GM13976 (cell line): ENCODE data around the gene TENM4.

Experiments used
- DNase-seq: peaks from one replicate; pipeline ENCODE4 v3.0.0; 2012; ENCODE audit warnings: low spot score
- in situ Hi-C: fragments of 300-500 bp; cut with MboI; formaldehyde crosslinking; loops from one replicate; pipeline ENCODE4 v1.12.0; 2022; ENCODE audit warnings: low sequenced_read_pairs, mixed read lengths, inconsistent platforms; ENCODE audit not compliant: unreplicated experiment
- TF ChIP-seq, protein P1 (sequence below): IDR thresholded peaks from 2 replicates; pipeline ENCODE4 v1.5.1; 2012; ENCODE audit warnings: borderline replicate concordance, mild to moderate bottlenecking; ENCODE audit not compliant: insufficient read depth; ENCODE audit errors: extremely low read depth, missing control alignments, control extremely low read depth

Gene TENM4

GRCh38 chr11:79098146-79098545 is 342.7 kb downstream of the TENM4 start:
- TF ChIP-seq, protein P1, sequence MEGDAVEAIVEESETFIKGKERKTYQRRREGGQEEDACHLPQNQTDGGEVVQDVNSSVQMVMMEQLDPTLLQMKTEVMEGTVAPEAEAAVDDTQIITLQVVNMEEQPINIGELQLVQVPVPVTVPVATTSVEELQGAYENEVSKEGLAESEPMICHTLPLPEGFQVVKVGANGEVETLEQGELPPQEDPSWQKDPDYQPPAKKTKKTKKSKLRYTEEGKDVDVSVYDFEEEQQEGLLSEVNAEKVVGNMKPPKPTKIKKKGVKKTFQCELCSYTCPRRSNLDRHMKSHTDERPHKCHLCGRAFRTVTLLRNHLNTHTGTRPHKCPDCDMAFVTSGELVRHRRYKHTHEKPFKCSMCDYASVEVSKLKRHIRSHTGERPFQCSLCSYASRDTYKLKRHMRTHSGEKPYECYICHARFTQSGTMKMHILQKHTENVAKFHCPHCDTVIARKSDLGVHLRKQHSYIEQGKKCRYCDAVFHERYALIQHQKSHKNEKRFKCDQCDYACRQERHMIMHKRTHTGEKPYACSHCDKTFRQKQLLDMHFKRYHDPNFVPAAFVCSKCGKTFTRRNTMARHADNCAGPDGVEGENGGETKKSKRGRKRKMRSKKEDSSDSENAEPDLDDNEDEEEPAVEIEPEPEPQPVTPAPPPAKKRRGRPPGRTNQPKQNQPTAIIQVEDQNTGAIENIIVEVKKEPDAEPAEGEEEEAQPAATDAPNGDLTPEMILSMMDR, result no peak
- DNase-seq, result no peak
- in situ Hi-C loops, result no loop called here

DNA sequence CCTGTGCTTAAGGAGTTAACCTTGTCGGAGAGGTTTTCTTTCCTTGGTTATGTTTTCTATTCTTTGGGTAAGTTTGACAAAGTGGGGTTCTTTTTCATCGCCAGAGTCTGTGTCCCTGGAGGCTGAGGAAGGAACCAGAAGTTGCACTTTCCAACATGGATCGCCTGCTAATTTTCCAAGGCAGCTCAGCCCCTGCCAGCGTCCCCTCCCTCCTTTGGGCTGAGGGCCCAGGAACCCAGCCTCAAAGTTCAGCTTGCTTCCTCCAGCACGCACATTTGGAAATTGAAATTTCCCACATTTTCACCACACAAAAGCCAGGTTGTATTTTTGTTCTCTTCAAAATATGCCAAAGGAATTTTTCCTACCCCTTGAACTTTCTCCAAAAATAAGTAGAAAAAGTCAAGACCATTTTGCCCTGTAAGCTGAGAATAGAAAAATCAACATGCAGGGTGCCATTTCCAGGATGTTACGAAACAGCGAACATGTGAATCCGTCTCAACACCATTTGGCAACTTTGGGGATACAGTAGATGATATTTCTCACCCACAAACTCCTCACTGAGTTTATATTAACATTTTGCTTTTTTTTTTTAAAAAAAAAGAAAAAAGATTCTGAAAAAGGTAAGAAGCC is 343.5 kb downstream of the TENM4 start:
- no peak for DNase-seq
- TF ChIP-seq, protein P1, result no peak

DNA sequence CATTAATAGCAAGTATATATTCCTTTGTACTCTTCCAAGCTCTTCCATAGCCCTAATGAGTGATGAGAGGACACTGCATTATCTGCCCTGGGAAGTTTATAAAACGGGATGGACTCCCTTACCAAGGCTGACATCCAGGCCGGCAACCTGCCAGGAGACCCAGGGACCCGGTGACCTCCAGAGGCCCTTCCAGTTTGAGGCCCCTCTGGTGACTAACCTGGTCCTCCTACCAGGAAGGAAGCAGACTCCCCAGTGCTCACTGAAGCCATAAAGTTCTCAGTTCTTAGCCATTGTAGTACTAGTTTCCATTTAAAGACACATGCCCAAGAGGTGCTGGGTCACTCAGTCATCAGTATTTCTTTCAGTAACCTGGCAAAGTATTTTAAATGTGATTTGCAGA is 345.4 kb downstream of the TENM4 start:
- TF ChIP-seq, protein P1, result no peak
- in situ Hi-C loops, result no loop called here
- DNase-seq, result no peak

More for the DNA sequence above, 343.5 kb downstream of the TENM4 start:
- in situ Hi-C loops, result no loop called here

- TF ChIP-seq, protein P1, result no peak
- DNase-seq, result no peak
- in situ Hi-C loops, result no loop called here
Observed at GRCh38 chr11:79094616-79095015, 346.2 kb downstream of the TENM4 start.

DNA sequence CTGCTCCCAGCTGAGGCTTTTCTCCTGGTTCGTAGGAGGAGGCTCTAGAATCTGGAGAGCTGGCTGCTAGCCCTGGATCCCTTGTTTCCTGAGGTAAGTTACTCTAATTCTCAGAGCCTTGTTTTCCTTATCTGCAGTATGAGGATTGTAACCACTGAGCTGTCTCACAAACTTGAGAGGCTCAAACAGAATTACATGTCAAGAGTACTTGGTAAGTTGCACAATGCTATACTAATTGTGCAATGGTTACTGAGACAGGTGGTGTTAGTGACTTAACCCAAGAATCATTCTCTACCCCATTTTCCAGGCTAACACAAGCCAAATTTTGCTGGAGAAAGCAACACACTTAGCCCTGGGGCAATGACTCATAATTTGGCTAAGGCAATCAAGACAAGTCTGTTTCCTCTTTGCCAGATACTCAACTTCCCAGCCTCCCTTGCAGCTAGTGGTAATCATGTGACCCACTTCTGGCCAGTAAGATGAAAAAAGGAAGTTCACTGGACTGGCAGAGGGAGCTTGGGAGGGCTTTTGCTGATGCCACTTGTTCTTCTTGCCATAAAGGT is 348.0 kb downstream of the TENM4 start:
- TF ChIP-seq, protein P1, result no peak
- no peak for DNase-seq
- in situ Hi-C loops, result no loop called here

GRCh38 chr11:79090191-79090705 is 350.6 kb downstream of the TENM4 start:
- DNase-seq, result no peak
- in situ Hi-C loops, result no loop called here
- TF ChIP-seq, protein P1, result no peak
